AG10803 (cell line): Measurements from ENCODE around the gene EEIG2.
"Not testable (repeated sequence)": the region's sequence is repeated elsewhere in the genome, so short reads cannot be mapped to it uniquely, and the experiment has no call there.

Experiments used
- DNase-seq: peaks from one replicate; pipeline ENCODE4 v3.0.0; 2010; ENCODE audit warnings: low read depth
- H3K4me3 ChIP-seq: 2 replicates; pipeline ENCODE4 v1.5.1; 2011; ENCODE audit warnings: mild to moderate bottlenecking, low read length, control low read depth
- TF ChIP-seq, protein P1 (sequence below): conservative IDR thresholded peaks from 2 replicates; pipeline ENCODE4 v1.5.1; 2011; ENCODE audit warnings: mild to moderate bottlenecking, low read length, control low read depth, inconsistent platforms

The EEIG2 gene

DNA sequence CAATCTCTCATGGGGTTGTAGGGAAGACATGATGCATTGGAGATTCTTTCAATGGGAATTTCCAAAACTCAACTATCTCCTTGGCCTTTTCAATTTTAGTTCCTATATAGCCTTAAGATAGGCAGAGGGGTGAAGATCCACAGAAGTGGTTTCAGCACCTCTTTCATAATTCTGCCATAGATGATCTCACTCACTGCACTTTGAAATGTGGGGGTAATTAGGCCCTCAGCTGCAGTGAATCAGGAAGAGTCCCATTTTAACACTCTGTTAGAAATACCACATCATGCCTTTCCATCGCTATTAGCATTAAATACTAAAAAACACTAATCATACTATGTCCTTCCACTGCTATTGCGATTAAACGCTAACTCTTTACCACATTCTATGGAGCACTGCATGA is 25.1 kb upstream of the EEIG2 start:
- DNase-seq: no peak
- no peak overlapping the region for H3K4me3 ChIP-seq
- TF ChIP-seq, protein P1, sequence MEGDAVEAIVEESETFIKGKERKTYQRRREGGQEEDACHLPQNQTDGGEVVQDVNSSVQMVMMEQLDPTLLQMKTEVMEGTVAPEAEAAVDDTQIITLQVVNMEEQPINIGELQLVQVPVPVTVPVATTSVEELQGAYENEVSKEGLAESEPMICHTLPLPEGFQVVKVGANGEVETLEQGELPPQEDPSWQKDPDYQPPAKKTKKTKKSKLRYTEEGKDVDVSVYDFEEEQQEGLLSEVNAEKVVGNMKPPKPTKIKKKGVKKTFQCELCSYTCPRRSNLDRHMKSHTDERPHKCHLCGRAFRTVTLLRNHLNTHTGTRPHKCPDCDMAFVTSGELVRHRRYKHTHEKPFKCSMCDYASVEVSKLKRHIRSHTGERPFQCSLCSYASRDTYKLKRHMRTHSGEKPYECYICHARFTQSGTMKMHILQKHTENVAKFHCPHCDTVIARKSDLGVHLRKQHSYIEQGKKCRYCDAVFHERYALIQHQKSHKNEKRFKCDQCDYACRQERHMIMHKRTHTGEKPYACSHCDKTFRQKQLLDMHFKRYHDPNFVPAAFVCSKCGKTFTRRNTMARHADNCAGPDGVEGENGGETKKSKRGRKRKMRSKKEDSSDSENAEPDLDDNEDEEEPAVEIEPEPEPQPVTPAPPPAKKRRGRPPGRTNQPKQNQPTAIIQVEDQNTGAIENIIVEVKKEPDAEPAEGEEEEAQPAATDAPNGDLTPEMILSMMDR: no peak

DNA sequence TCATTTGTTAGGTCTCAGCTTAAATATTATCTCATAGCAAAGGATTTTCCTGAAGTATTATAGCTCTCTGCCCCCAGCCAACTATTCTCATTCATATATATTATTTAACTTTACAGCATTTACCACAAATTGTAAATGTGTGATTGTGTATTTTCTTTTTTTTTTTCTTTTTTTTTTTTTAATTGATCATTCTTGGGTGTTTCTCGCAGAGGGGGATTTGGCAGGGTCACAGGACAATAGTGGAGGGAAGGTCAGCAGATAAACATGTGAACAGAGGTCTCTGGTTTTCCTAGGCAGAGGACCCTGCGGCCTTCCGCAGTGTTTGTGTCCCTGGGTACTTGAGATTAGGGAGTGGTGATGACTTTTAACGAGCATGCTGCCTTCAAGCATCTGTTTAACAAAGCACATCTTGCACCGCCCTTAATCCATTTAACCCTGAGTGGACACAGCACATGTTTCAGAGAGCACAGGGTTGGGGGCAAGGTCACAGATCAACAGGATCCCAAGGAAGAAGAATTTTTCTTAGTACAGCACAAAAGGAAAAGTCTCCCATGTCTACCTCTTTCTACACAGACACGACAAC is 24.5 kb upstream of the EEIG2 start:
- not testable (repeated sequence) for DNase-seq, H3K4me3 ChIP-seq

DNA sequence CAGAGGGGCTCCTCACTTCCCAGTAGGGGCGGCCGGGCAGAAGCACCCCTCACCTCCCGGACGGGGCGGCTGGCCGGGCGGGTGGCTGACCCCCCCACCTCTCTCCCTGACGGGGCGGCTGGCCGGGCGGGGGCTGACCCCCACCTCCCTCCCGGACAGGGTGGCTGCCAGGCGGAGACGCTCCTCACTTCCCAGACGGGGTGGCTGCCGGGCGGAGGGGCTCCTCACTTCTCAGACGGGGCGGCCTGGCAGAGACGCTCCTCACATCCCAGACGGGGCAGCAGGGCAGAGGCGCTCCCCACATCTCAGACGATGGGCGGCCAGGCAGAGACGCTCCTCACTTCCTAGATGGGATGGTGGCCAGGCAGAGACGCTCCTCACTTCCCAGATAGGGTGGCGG is 23.9 kb upstream of the EEIG2 start:
- not testable (repeated sequence) for DNase-seq, H3K4me3 ChIP-seq

GRCh38 chr1:108536791-108537190 is 23.1 kb upstream of the EEIG2 start:
- not testable (repeated sequence) for DNase-seq, H3K4me3 ChIP-seq

DNA sequence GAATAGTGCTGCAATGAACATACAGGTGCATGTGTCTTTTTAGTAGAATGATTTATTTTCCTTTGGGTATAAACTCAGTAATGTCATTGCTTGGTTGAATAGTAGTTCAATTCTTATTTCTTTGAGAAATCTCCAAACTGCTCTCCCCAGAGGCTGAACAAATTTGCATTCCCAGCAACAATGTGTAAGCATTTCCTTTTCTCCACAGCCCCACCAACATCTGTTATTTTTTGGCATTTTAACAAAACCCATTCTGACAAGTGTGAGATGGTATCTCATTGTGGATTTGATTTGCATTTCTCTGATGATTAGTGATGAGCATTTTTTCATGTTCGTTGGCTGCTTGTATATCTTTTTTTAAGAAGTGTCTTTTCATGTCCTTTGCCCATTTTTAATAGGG is 21.9 kb upstream of the EEIG2 start:
- peak; percentile 33 for DNase-seq

GRCh38 chr1:108540977-108541376 is 18.9 kb upstream of the EEIG2 start:
- TF ChIP-seq, protein P1: no peak
- no peak overlapping the region for H3K4me3 ChIP-seq
- DNase-seq: no peak

More for the DNA sequence above, 21.9 kb upstream of the EEIG2 start:
- H3K4me3 ChIP-seq: no peak overlapping the region
- TF ChIP-seq, protein P1: no peak

GRCh38 chr1:108541861-108542260 is 18.0 kb upstream of the EEIG2 start:
- no peak for DNase-seq
- TF ChIP-seq, protein P1: no peak
- no peak overlapping the region for H3K4me3 ChIP-seq

GRCh38 chr1:108547493-108547892 is 12.4 kb upstream of the EEIG2 start:
- DNase-seq, H3K4me3 ChIP-seq: not testable (repeated sequence)

DNA sequence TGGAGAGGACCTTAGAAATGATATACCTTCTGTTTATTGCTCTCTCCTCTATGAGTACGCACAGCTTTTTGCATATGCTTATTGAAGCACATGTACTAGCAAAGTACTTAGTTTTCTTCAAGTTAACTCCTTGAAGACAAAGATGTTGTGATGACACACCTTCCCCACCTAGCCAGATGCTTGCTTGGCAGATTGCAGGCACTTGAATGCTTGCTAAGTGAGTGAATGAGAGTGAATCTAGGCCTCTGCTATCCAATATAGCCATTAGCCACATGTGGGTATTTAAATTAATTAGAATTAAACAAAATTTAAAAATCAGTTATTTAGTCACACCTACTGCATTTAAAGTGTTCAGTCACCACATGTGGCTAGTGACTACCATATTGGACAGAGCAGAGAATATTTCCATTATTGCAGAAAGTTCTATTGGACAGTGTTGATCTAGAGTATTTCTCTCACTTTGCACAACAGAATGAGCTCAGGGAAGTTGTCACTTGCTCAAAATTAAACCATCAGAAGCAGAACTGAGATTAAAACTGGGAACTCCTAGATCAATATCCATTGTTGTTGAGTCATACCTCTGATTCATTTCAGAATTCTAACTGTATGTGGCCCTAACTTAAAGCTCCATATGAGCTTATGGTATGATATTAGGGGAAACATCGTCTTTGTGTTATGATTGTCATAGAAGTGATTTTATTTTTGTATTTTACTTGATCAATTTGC is 8.6 kb upstream of the EEIG2 start:
- TF ChIP-seq, protein P1: no peak
- H3K4me3 ChIP-seq: no peak overlapping the region
- DNase-seq: no peak
